MM.1S (cell line): ENCODE results near the gene CCL4L2.
"Not testable (repeated sequence)": the region's sequence is repeated elsewhere in the genome, so short reads cannot be mapped to it uniquely, and the experiment has no call there.

Experiments used
- DNase-seq: peaks from one replicate; pipeline ENCODE4 v3.0.0-alpha.2; 2015
- H2AFZ ChIP-seq: fragments of 300-600 bp; sonication (generic); 2 replicates; pipeline ENCODE4 v1.6.0; 2016; ENCODE audit warnings: antibody characterized with exemption, low read length
- H3F3A ChIP-seq: fragments of 300-600 bp; sonication (generic); 2 replicates; pipeline ENCODE4 v1.6.1; 2016; ENCODE audit warnings: mild to moderate bottlenecking, antibody characterized with exemption, low read length, moderate library complexity, mixed read lengths; ENCODE audit not compliant: insufficient read depth
- H3K27ac ChIP-seq: fragments of 300-600 bp; sonication (generic); 2 replicates; pipeline ENCODE4 v1.5.1; 2016; ENCODE audit warnings: mild to moderate bottlenecking, low read length
- H3K27me3 ChIP-seq: fragments of 300-600 bp; sonication (generic); replicated peaks from 2 replicates; pipeline ENCODE4 v1.6.0; 2016; ENCODE audit warnings: low read length; ENCODE audit not compliant: insufficient read depth
- H3K36me3 ChIP-seq: fragments of 300-600 bp; sonication (generic); replicated peaks from 2 replicates; pipeline ENCODE4 v1.6.1; 2016; ENCODE audit warnings: mild to moderate bottlenecking, low read length, mixed read lengths; ENCODE audit not compliant: insufficient read depth
- H3K4me1 ChIP-seq: fragments of 300-600 bp; sonication (generic); 2 replicates; pipeline ENCODE4 v1.6.1; 2016; ENCODE audit warnings: low read length, mixed read lengths
- H3K4me2 ChIP-seq: fragments of 300-600 bp; sonication (generic); 2 replicates; pipeline ENCODE4 v1.6.0; 2016; ENCODE audit warnings: low read depth, low read length
- H3K4me3 ChIP-seq: fragments of 300-600 bp; sonication (generic); 2 replicates; pipeline ENCODE4 v1.5.1; 2016; ENCODE audit warnings: low read length, mixed read lengths
- H3K79me2 ChIP-seq: fragments of 300-600 bp; sonication (generic); 2 replicates; pipeline ENCODE4 v1.6.1; 2016; ENCODE audit warnings: mixed run types, low read length, mixed read lengths
- H3K9ac ChIP-seq: fragments of 300-600 bp; sonication (generic); 2 replicates; pipeline ENCODE4 v1.6.1; 2016; ENCODE audit warnings: low read length, mixed read lengths
- H3K9me2 ChIP-seq: fragments of 300-600 bp; sonication (generic); replicated peaks from 2 replicates; pipeline ENCODE4 v1.6.1; 2016; ENCODE audit warnings: mild to moderate bottlenecking, low read length, mixed read lengths; ENCODE audit not compliant: insufficient read depth
- H3K9me3 ChIP-seq: fragments of 300-600 bp; sonication (generic); replicated peaks from 2 replicates; pipeline ENCODE4 v1.6.1; 2016; ENCODE audit warnings: mild to moderate bottlenecking, low read length, mixed read lengths; ENCODE audit not compliant: insufficient read depth
- H4K20me1 ChIP-seq: fragments of 300-600 bp; sonication (generic); 2 replicates; pipeline ENCODE4 v1.6.1; 2016; ENCODE audit warnings: mild to moderate bottlenecking, low read length, moderate library complexity, mixed read lengths; ENCODE audit not compliant: insufficient read depth
- EZH2 ChIP-seq: fragments of 300-600 bp; sonication (generic); optimal IDR thresholded peaks from 2 replicates; pipeline ENCODE3; 2017; ENCODE audit warnings: low read depth, mild to moderate bottlenecking, antibody characterized with exemption, low read length, mixed read lengths
- EZH2phosphoT487 ChIP-seq: fragments of 300-600 bp; sonication (generic); IDR thresholded peaks from 2 replicates; pipeline ENCODE4 v1.6.1; 2018; ENCODE audit warnings: antibody characterized with exemption, low read length
- TF ChIP-seq, protein P1 (sequence below): fragments of 300-600 bp; sonication (generic); IDR thresholded peaks from 2 replicates; pipeline ENCODE4 v1.5.1; 2016; ENCODE audit warnings: antibody characterized with exemption, low read length, mixed read lengths

CCL4L2 gene

GRCh38 chr17:36203335-36203734 lies 7.5 kb upstream of the CCL4L2 start:
- Histone ChIP-seq H3F3A (peaks cover 79% of the 10 kb centered on the region), H3K4me1 (peaks cover 86% of the 10 kb centered on the region), H3K4me3 (0 out of 2 replicates have a peak overlapping the region, but pooled peaks have one; percentile 4), H3K9me3 (no peaks in the 10 kb centered on the region), H3K9ac (peak overlapping the region; percentile 48), H3K4me2 (peak overlapping the region; percentile 36), H3K27me3 (no peaks in the 10 kb centered on the region), H3K9me2 (no peaks in the 10 kb centered on the region), H3K36me3 (no peaks in the 10 kb centered on the region), H2AFZ (no peak overlapping the region), H3K79me2 (no peaks in the 10 kb centered on the region), H3K27ac (peak overlapping the region; percentile 84), H4K20me1 (no peaks in the 10 kb centered on the region)
- peak; percentile 55 for DNase-seq
- TF ChIP-seq, protein P1, sequence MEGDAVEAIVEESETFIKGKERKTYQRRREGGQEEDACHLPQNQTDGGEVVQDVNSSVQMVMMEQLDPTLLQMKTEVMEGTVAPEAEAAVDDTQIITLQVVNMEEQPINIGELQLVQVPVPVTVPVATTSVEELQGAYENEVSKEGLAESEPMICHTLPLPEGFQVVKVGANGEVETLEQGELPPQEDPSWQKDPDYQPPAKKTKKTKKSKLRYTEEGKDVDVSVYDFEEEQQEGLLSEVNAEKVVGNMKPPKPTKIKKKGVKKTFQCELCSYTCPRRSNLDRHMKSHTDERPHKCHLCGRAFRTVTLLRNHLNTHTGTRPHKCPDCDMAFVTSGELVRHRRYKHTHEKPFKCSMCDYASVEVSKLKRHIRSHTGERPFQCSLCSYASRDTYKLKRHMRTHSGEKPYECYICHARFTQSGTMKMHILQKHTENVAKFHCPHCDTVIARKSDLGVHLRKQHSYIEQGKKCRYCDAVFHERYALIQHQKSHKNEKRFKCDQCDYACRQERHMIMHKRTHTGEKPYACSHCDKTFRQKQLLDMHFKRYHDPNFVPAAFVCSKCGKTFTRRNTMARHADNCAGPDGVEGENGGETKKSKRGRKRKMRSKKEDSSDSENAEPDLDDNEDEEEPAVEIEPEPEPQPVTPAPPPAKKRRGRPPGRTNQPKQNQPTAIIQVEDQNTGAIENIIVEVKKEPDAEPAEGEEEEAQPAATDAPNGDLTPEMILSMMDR: no peak
- TF ChIP-seq EZH2phosphoT487 (no peak), EZH2 (no peak)

DNA sequence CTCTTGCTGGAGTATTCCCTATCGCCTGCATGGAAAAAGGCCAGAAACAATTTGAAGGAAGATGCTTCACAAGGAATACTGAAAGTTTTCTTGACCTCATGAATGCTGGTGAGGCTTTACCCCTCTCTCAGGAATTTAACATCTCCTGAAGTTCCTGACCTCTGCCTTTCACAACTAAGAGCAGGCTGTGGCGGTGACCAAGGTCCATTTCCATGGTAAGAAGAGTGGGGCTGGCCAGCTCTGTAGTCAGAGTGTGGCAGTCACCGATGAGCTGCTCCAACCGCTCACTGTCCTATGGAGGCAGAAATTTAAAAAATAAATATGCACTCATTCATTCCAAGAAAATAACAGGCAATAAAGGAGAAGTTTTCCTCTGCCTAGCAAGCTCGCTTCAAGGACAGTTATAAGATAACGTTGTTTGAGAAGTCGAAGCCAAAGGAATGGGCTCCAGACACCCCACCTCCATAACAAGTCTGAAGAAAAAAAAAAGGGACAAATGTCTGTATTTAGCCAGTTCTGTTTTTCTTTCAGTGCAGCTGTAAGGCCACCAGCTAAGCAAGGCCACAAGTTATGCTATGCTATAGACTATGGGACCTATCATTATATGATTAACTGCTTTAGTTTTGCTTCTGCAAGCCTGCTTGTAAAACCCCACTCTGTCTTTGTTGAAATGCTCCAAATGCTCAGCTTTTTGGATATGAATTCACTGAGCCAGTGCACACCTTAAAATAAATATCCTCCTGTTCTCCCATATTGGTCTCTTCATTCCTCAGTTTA lies 6.0 kb upstream of the CCL4L2 start:
- peak; percentile 56 for DNase-seq
- H2AFZ ChIP-seq: 0 out of 2 replicates have a peak overlapping the region, but pooled peaks have one; percentile 2
- H3K4me2 ChIP-seq: peak overlapping the region; percentile 11
- no peaks in the 10 kb centered on the region for H3K36me3 ChIP-seq
- H3K27ac ChIP-seq: peak overlapping the region; percentile 74
- H3K9ac ChIP-seq: peak overlapping the region; percentile 41
- no peaks in the 10 kb centered on the region for H3K79me2 ChIP-seq
- TF ChIP-seq EZH2 (no peak), EZH2phosphoT487 (no peak)
- TF ChIP-seq, protein P1: no peak
- H3K9me2 ChIP-seq: no peaks in the 10 kb centered on the region
- H3K4me3 ChIP-seq: no peak overlapping the region
- H3K4me1 ChIP-seq: peaks cover 80% of the 10 kb centered on the region
- no peaks in the 10 kb centered on the region for H3K27me3 ChIP-seq
- H3F3A ChIP-seq: peaks cover 71% of the 10 kb centered on the region
- no peaks in the 10 kb centered on the region for H4K20me1 ChIP-seq
- no peaks in the 10 kb centered on the region for H3K9me3 ChIP-seq

DNA sequence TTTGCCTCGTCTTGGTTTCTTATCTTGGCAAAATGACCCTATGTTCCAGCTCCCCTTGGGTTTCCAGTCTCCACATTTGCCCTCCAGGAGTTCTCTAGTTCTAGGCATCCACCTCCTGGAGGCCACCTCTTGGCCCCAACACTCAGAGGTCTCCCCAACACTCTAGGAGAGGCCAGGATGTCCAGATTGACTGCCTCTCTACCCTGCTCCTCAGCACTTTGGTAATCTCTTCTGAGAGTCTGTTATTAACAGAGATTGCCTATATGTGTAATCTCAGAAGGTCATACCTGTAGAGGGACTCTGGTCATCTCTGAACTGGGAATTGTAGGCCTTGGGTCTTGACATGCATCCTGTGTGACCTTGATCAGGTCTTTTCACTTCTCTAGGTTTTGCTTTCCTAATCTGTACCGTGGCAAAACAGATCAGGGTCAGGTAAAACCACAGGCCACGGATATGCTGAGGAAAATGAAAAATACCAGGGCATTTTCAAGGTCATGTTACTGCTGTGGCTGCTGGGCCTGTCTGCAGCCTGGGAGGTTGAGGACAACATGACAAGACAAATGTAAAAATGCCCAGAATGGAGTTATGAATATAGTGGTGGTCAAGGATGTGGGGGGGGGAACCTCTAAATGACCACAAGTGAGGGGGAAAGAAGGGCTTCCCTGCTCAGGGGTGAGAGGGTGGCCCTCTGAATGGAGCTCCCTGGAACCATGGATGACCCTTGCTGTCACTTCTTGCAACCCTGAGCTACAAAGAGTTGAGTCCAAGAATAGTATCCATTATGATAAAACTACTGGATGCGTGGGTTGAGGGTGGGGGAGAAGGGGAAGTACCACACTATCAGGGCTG lies 5.0 kb upstream of the CCL4L2 start:
- H3K4me3 ChIP-seq: no peak overlapping the region
- H3K9me2 ChIP-seq: no peaks in the 10 kb centered on the region
- H4K20me1 ChIP-seq: no peaks in the 10 kb centered on the region
- no peaks in the 10 kb centered on the region for H3K79me2 ChIP-seq
- peaks cover 82% of the 10 kb centered on the region for H3K4me1 ChIP-seq
- H3K27ac ChIP-seq: peak overlapping the region; percentile 74
- H3K9me3 ChIP-seq: no peaks in the 10 kb centered on the region
- H3K36me3 ChIP-seq: no peaks in the 10 kb centered on the region
- no peaks in the 10 kb centered on the region for H3K27me3 ChIP-seq
- peak; percentile 91 for DNase-seq
- peak overlapping the region; percentile 2; the same call in 1 of the 2 replicates for H2AFZ ChIP-seq
- peaks cover 73% of the 10 kb centered on the region for H3F3A ChIP-seq
- H3K9ac ChIP-seq: peak overlapping the region; percentile 41
- TF ChIP-seq EZH2phosphoT487: no peak
- no peak for TF ChIP-seq EZH2
- TF ChIP-seq, protein P1: no peak
- H3K4me2 ChIP-seq: peak overlapping the region; percentile 11

DNA sequence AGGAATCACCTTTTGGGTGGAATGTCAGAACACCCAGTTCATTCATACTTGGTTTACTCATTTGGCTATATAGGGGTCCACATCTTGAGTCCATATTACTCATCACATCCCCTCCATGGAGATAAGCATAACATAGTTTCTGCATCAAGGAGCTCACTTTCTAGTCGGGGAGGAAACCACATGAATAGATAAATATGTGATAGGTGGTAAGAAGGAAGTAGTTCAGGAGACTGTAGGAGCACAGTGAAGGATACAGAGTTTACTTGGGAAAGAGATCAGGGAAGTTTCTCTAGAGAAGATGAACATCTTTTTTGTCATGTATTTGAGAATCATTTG lies 4.4 kb upstream of the CCL4L2 start:
- H3K9me3 ChIP-seq, H3K36me3 ChIP-seq, H3K79me2 ChIP-seq, H3K27me3 ChIP-seq, H3K9me2 ChIP-seq, H3K4me3 ChIP-seq, DNase-seq, H2AFZ ChIP-seq, H4K20me1 ChIP-seq: not testable (repeated sequence)
- H3F3A ChIP-seq: peaks cover 72% of the 10 kb centered on the region
- peak overlapping the region; percentile 41 for H3K9ac ChIP-seq
- H3K4me1 ChIP-seq: peaks cover 81% of the 10 kb centered on the region
- H3K27ac ChIP-seq: peak overlapping the region; percentile 74
- H3K4me2 ChIP-seq: peak overlapping the region; percentile 11; the same call in 1 of the 2 replicates

- Histone ChIP-seq H3F3A (peaks cover 67% of the 10 kb centered on the region), H3K4me1 (peaks cover 81% of the 10 kb centered on the region), H3K27ac (peak overlapping the region; percentile 74; the same call in 1 of the 2 replicates)
- not testable (repeated sequence) for DNase-seq, H3K79me2 ChIP-seq, H2AFZ ChIP-seq, H3K4me2 ChIP-seq, H3K9me3 ChIP-seq, H3K9me2 ChIP-seq, H3K9ac ChIP-seq, H3K36me3 ChIP-seq, H3K4me3 ChIP-seq, H4K20me1 ChIP-seq, H3K27me3 ChIP-seq
These were observed 3.5 kb upstream of the CCL4L2 start for GRCh38 chr17:36207383-36207782.
